Uterus (tissue), 4 donors: ENCODE data around the gene OR52N5. TPM values are rescaled to one million over a fixed set of nuclear protein-coding genes. Genes with fewer than 3 reads are reported as not detected.

ENCODE experiments used
- DNase-seq, 2 donors: peaks; one replicate each; pipeline ENCODE4 v3.0.0-alpha.2; 2019 to 2020
- H3K27ac ChIP-seq, 2 donors: fragments of 200-600 bp; sonication (generic); 1 replicate in 1 of 2; 2 replicates in 1 of 2; pipeline ENCODE4 v1.5.1; 2016 to 2018
- H3K27me3 ChIP-seq, 2 donors: fragments of 200-600 bp; sonication (generic); one replicate each; pipeline ENCODE4 v1.5.1; 2018 to 2019; ENCODE audit warnings: control low read depth in 1 of 2
- H3K36me3 ChIP-seq, 2 donors: fragments of 200-600 bp; sonication (generic); one replicate each; pipeline ENCODE4 v1.5.1; 2019; ENCODE audit warnings: control low read depth in 1 of 2
- H3K4me1 ChIP-seq, 2 donors: fragments of 200-600 bp; sonication (generic); one replicate each; pipeline ENCODE4 v1.5.1; 2018 to 2019; ENCODE audit warnings: control low read depth in 1 of 2
- H3K4me3 ChIP-seq, 2 donors: fragments of 200-600 bp; sonication (generic); 1 replicate in 1 of 2; 2 replicates in 1 of 2; pipeline ENCODE4 v1.5.1; 2018 to 2019; ENCODE audit warnings: mild to moderate bottlenecking in 1 of 2
- H3K9me3 ChIP-seq, 2 donors: fragments of 200-600 bp; sonication (generic); one replicate each; pipeline ENCODE4 v1.5.1; 2019; ENCODE audit warnings: control low read depth in 1 of 2
- CTCF ChIP-seq, 4 experiments: fragments of 200-600 bp in 2 of 4; fragments of 450-650 bp in 2 of 4; sonication (generic) in 2 of 4; IDR thresholded peaks; one replicate each; pipeline ENCODE4 v1.5.1; 2016 to 2019; ENCODE audit warnings: antibody characterized with exemption in 4 of 4, mild to moderate bottlenecking in 2 of 4, moderate library complexity in 1 of 4
- POLR2A ChIP-seq, 2 donors: fragments of 450-650 bp; IDR thresholded peaks; one replicate each; pipeline ENCODE4 v1.6.1; 2016; ENCODE audit warnings: antibody characterized with exemption in 2 of 2, mild to moderate bottlenecking in 1 of 2, moderate library complexity in 1 of 2
- intact Hi-C: fragments of 100-400 bp; cut with DNase I; formaldehyde crosslinking; loops from one replicate; pipeline ENCODE4 v1.15.1; 2023; ENCODE audit warnings: low total_unique reads
- total RNA-seq, 4 donors: library from RNA; depleted of rRNA in 3 of 4; stranded (reverse); fragments of >200 nt in 3 of 4; gene quantifications; one replicate each; pipeline versions ENCODE4 v1.1.0 to v1.2.4, GENCODE V29; 2014 to 2023
- donor health status: DM: yes; HTN: yes; CAD: no.

Gene OR52N5
- total RNA-seq: under 1 TPM in 1 of 4 donors, not detected in 3; 0.14 TPM

DNA sequence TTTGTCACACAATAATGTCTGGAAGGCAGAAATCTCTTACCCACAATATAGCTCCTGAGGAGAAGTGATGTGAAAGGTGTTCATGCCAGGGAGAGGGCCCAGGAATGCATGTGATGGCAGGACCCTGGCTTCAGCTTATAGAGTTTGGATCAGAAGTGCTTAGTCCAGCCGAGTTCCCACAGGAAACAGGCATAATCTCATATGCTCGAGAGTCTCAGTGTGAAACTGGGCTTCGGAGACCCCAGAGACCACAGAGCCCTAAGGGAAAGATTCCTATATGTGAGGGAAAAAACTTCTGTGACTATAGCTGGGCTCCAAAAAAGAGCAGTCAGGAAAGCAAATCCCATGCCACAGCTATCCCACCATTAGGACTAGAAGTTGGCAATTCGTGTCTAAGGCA, at the start of gene OR52N5:
Gene OR52N5 (minus strand): TSS at position 101 of the 400 bp plus-strand sequence. CDS start 4,721 bp downstream, outside the sequence.
- no peaks in the 10 kb centered on the region for H3K36me3 ChIP-seq
- intact Hi-C loops: no loop called here
- DNase-seq: no peak
- H3K4me1 ChIP-seq: no peaks in the 10 kb centered on the region
- no peak within 1 kb of the TSS for H3K27ac ChIP-seq
- no peak within 1 kb of the TSS for H3K4me3 ChIP-seq
- no peaks in the 10 kb centered on the region for H3K27me3 ChIP-seq
- TF ChIP-seq POLR2A (IDR thresholded peaks at IDR 0.05) (no peak), CTCF (IDR thresholded peaks at IDR 0.05) (no peak)
- no peaks in the 10 kb centered on the region for H3K9me3 ChIP-seq

DNA sequence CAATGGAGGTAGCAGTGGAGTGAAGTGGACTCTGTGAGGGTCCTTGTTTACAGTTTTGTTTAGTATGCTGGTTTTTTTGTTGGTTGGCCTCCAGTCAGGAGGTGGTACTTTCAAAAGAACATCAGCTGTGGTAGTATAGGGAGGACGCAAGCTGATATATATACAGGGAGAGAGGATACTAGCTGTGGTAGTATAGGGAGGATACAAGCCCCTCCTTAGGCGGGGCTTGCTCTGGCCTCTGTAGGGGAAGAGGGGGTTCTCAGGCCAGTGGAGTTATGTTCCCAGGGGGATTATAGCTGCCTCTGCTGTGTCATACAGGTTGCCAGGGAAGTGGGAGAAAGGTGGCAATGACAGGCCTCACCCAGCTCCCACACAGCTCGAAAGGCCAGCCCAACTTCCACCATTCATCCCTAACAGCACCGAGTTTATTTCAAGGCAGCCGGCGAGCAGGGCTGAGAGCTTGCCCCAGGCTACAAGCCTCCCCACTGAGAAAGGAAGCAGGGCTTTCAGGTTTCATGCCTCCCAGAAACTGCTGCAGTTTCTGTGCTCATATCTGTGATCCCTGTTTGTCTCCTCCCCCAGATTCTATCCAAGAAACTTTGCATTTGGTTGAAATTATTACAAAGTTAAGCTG, 48.2 kb upstream of the OR52N5 start:
- Histone ChIP-seq H3K27ac (no peak overlapping the region), H3K4me1 (no peaks in the 10 kb centered on the region), H3K27me3 (no peaks in the 10 kb centered on the region), H3K4me3 (no peak overlapping the region), H3K36me3 (no peaks in the 10 kb centered on the region), H3K9me3 (no peaks in the 10 kb centered on the region)
- intact Hi-C loops: no loop called here
- TF ChIP-seq POLR2A (IDR thresholded peaks at IDR 0.05): no peak
- no peak for TF ChIP-seq CTCF (IDR thresholded peaks at IDR 0.05)
- no peak for DNase-seq

GRCh38 chr11:5818245-5818886, 35.2 kb upstream of the OR52N5 start:
- no peak for DNase-seq
- intact Hi-C loops: no loop called here
- TF ChIP-seq CTCF (IDR thresholded peaks at IDR 0.05): no peak
- TF ChIP-seq POLR2A (IDR thresholded peaks at IDR 0.05): no peak
- no peaks in the 10 kb centered on the region for H3K9me3 ChIP-seq
- H3K4me1 ChIP-seq: no peaks in the 10 kb centered on the region
- no peak overlapping the region for H3K4me3 ChIP-seq
- no peak overlapping the region for H3K27ac ChIP-seq
- no peaks in the 10 kb centered on the region for H3K27me3 ChIP-seq
- H3K36me3 ChIP-seq: no peaks in the 10 kb centered on the region

GRCh38 chr11:5815534-5815933, 32.4 kb upstream of the OR52N5 start:
- no peaks in the 10 kb centered on the region for H3K9me3 ChIP-seq
- intact Hi-C loops: no loop called here
- no peaks in the 10 kb centered on the region for H3K27me3 ChIP-seq
- no peak overlapping the region for H3K4me3 ChIP-seq
- no peaks in the 10 kb centered on the region for H3K4me1 ChIP-seq
- no peaks in the 10 kb centered on the region for H3K36me3 ChIP-seq
- no peak for DNase-seq
- no peak for TF ChIP-seq POLR2A (IDR thresholded peaks at IDR 0.05)
- TF ChIP-seq CTCF (IDR thresholded peaks at IDR 0.05): no peak
- no peak overlapping the region for H3K27ac ChIP-seq
